HG03095 (cell line): ENCODE results near the gene AKAP13.

ENCODE experiments used
- ATAC-seq: cut with Tn5 transposase; IDR thresholded peaks from one replicate; pipeline ENCODE4 v1.9.1; 2021; ENCODE audit warnings: moderate library complexity; ENCODE audit not compliant: unreplicated experiment

Gene AKAP13

GRCh38 chr15:85688711-85689110 is 308.3 kb downstream of the AKAP13 start:
- no peak for ATAC-seq

GRCh38 chr15:85689729-85690128 is 309.3 kb downstream of the AKAP13 start:
- ATAC-seq, result peak; percentile 42

GRCh38 chr15:85690561-85691231 is 310.3 kb downstream of the AKAP13 start:
- peak; percentile 48 for ATAC-seq

- peak; percentile 32 for ATAC-seq
Measured at GRCh38 chr15:85691350-85692240, 311.2 kb downstream of the AKAP13 start.

- no peak for ATAC-seq
Measured at GRCh38 chr15:85692321-85692720, 311.9 kb downstream of the AKAP13 start.

- ATAC-seq, result peak; percentile 30
Measured at GRCh38 chr15:85692873-85693272, 312.5 kb downstream of the AKAP13 start.

- no peak for ATAC-seq
Measured at GRCh38 chr15:85693277-85693676, 312.9 kb downstream of the AKAP13 start.

- no peak for ATAC-seq
Measured at GRCh38 chr15:85694091-85694490, 313.7 kb downstream of the AKAP13 start.

- no peak for ATAC-seq
Measured at GRCh38 chr15:85700767-85701166, 320.4 kb downstream of the AKAP13 start.

- ATAC-seq, result no peak
Measured at GRCh38 chr15:85702321-85703101, 322.1 kb downstream of the AKAP13 start.

GRCh38 chr15:85704066-85704465 is 323.7 kb downstream of the AKAP13 start:
- ATAC-seq, result no peak

- no peak for ATAC-seq
Measured at GRCh38 chr15:85704720-85705429, 324.5 kb downstream of the AKAP13 start.

GRCh38 chr15:85706779-85707518 is 326.5 kb downstream of the AKAP13 start:
- peak; percentile 24 for ATAC-seq

GRCh38 chr15:85707519-85708338 is 327.3 kb downstream of the AKAP13 start:
- ATAC-seq, result peak; percentile 17

GRCh38 chr15:85708402-85708941 is 328.1 kb downstream of the AKAP13 start:
- ATAC-seq, result no peak

GRCh38 chr15:85709250-85709649 is 328.8 kb downstream of the AKAP13 start:
- ATAC-seq, result no peak

- ATAC-seq, result peak; percentile 41
Measured at GRCh38 chr15:85710340-85710842, 330.0 kb downstream of the AKAP13 start.

- ATAC-seq, result no peak
Measured at GRCh38 chr15:85711580-85712192, 331.3 kb downstream of the AKAP13 start.
